Neuron (in vitro differentiated cells): ENCODE results near the gene HABP4.
A peak's percentile ranks its signal among the peaks of the same experiment; 100 is the strongest.

Experiments
- H2AFZ ChIP-seq: one replicate; pipeline ENCODE4 v1.6.1; 2013; ENCODE audit warnings: low read depth, mild to moderate bottlenecking, inconsistent platforms, low read length, moderate library complexity
- H3K27me3 ChIP-seq: one replicate; pipeline ENCODE4 v1.6.1; 2013; ENCODE audit warnings: low read length; ENCODE audit not compliant: insufficient read depth
- H3K36me3 ChIP-seq: one replicate; pipeline ENCODE4 v1.6.1; 2013; ENCODE audit warnings: low read length; ENCODE audit not compliant: insufficient read depth
- H3K4me1 ChIP-seq: one replicate; pipeline ENCODE4 v1.6.1; 2013; ENCODE audit warnings: low read length; ENCODE audit not compliant: insufficient read depth
- H3K4me3 ChIP-seq: 2 replicates; pipeline ENCODE4 v1.5.1; 2013; ENCODE audit warnings: mild to moderate bottlenecking, low read length, moderate library complexity
- H3K9me3 ChIP-seq: one replicate; pipeline ENCODE4 v1.6.1; 2013; ENCODE audit warnings: low read length

Gene HABP4

DNA sequence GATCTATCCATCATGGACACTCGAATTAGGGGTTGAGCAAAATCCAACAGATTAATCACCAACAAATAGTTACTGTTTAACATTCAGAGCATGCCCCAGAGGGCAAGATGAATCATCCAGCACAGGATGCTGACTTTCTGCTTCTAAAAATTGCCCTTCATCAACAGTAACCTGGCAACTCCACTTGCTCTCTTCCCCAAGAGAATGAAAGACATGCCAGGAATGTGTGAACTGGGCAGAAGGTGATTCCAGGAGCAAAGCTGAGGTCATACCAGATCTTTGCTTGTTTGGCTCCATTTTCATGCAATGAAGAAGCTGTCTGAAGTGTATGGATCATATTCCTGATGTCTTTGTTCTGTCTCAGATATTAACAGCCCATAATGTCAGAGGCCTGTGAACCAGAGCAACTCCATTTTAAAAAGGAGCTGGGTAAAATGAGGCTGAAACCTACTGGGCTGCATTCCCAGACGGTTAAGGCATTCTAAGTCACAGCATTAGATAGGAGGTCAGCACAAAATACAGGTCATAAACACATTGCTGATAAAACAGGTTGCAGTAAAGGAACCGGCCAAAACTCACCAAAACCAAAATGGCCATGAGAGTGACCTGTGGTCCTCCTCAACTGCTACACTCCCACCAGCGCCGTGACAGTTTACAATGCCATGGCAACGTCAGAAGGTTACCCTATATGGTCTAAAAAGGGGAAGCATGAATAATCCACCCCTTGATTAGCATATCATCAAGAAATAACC, 29.3 kb upstream of the HABP4 start:
- Histone ChIP-seq H3K36me3 (no peaks in the 10 kb centered on the region), H3K4me1 (peaks cover 23% of the 10 kb centered on the region), H2AFZ (peak overlapping the region; percentile 44), H3K4me3 (peak overlapping the region; percentile 79), H3K9me3 (no peaks in the 10 kb centered on the region), H3K27me3 (no peaks in the 10 kb centered on the region)

DNA sequence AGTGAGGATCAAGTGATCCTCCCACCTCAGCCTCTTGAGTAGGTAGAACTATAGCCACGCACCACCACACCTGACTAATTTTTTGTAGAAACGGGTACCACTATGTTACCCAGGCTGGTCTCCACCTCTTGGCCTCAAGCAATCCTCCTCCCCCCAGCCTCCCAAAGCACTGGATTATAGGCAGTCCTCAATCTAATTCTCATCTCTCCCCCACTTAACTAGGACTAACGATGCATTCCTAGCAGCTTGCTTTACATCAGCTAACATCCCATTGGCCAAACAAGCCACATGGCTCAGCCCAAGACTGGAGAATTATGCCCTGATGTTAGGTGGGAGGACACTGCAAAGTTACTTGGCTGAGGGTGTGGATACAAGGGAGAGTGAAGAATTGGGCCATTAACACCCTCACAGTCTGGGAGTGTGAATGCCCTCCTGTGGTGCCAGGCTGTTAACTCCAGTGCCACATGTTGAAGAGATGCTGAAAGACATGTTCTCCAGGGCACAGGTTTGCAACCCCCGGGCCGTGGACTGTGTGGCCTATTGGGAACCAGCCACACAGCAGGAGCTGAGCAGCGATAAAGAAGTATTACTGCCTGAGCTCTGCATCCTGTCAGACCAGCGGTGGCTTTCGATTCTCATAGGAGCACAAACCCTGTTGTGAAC, 26.5 kb upstream of the HABP4 start:
- Histone ChIP-seq H3K4me3 (no peak overlapping the region), H3K27me3 (no peaks in the 10 kb centered on the region), H2AFZ (no peak overlapping the region), H3K4me1 (peaks cover 23% of the 10 kb centered on the region), H3K36me3 (no peaks in the 10 kb centered on the region), H3K9me3 (no peaks in the 10 kb centered on the region)

GRCh38 chr9:96423985-96424336, 26.0 kb upstream of the HABP4 start:
- no peaks in the 10 kb centered on the region for H3K27me3 ChIP-seq
- no peaks in the 10 kb centered on the region for H3K36me3 ChIP-seq
- H3K4me1 ChIP-seq: peaks cover 23% of the 10 kb centered on the region
- no peaks in the 10 kb centered on the region for H3K9me3 ChIP-seq
- no peak overlapping the region for H3K4me3 ChIP-seq
- no peak overlapping the region for H2AFZ ChIP-seq

- H3K36me3 ChIP-seq: no peaks in the 10 kb centered on the region
- peaks cover 17% of the 10 kb centered on the region for H3K4me1 ChIP-seq
- H3K27me3 ChIP-seq: no peaks in the 10 kb centered on the region
- H2AFZ ChIP-seq: no peak overlapping the region
- H3K4me3 ChIP-seq: no peak overlapping the region
- H3K9me3 ChIP-seq: no peaks in the 10 kb centered on the region
Measured at GRCh38 chr9:96425500-96426169, 24.3 kb upstream of the HABP4 start.

DNA sequence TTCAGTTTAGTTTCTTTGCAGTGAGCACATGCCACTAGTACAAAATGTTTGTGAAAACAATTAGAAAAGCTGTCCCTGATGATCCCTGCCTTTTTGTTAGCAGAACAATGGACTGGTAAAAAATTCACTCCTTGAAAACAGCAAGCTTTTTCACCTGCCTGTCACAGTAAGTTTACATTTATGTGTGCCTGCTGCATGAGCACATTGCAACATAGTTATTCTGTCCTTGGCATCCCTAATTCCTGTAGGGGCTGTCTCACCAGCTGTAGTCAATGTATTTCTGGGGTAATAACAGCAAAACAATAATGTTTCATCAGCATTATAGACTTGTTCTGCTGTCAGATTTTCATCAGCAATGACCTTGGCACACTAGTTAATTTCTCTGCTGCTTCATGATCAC, 20.2 kb upstream of the HABP4 start:
- no peaks in the 10 kb centered on the region for H3K36me3 ChIP-seq
- H3K4me3 ChIP-seq: no peak overlapping the region
- H2AFZ ChIP-seq: no peak overlapping the region
- H3K9me3 ChIP-seq: no peaks in the 10 kb centered on the region
- no peaks in the 10 kb centered on the region for H3K27me3 ChIP-seq
- peaks cover 4% of the 10 kb centered on the region for H3K4me1 ChIP-seq

GRCh38 chr9:96430377-96430776, 19.6 kb upstream of the HABP4 start:
- H3K36me3 ChIP-seq: no peaks in the 10 kb centered on the region
- H3K4me3 ChIP-seq: no peak overlapping the region
- no peak overlapping the region for H2AFZ ChIP-seq
- no peaks in the 10 kb centered on the region for H3K27me3 ChIP-seq
- peaks cover 4% of the 10 kb centered on the region for H3K4me1 ChIP-seq
- no peaks in the 10 kb centered on the region for H3K9me3 ChIP-seq

- no peaks in the 10 kb centered on the region for H3K27me3 ChIP-seq
- no peaks in the 10 kb centered on the region for H3K4me1 ChIP-seq
- no peak overlapping the region for H2AFZ ChIP-seq
- no peak overlapping the region for H3K4me3 ChIP-seq
- no peaks in the 10 kb centered on the region for H3K36me3 ChIP-seq
- no peaks in the 10 kb centered on the region for H3K9me3 ChIP-seq
Measured at GRCh38 chr9:96435345-96435744, 14.6 kb upstream of the HABP4 start.

GRCh38 chr9:96436063-96436455, 13.9 kb upstream of the HABP4 start:
- Histone ChIP-seq H3K4me3 (no peak overlapping the region), H3K4me1 (no peaks in the 10 kb centered on the region), H2AFZ (no peak overlapping the region), H3K9me3 (no peaks in the 10 kb centered on the region), H3K36me3 (no peaks in the 10 kb centered on the region), H3K27me3 (no peaks in the 10 kb centered on the region)

GRCh38 chr9:96436456-96437126, 13.4 kb upstream of the HABP4 start:
- H3K27me3 ChIP-seq: no peaks in the 10 kb centered on the region
- H3K4me3 ChIP-seq: no peak overlapping the region
- no peak overlapping the region for H2AFZ ChIP-seq
- H3K4me1 ChIP-seq: no peaks in the 10 kb centered on the region
- no peaks in the 10 kb centered on the region for H3K9me3 ChIP-seq
- no peaks in the 10 kb centered on the region for H3K36me3 ChIP-seq

DNA sequence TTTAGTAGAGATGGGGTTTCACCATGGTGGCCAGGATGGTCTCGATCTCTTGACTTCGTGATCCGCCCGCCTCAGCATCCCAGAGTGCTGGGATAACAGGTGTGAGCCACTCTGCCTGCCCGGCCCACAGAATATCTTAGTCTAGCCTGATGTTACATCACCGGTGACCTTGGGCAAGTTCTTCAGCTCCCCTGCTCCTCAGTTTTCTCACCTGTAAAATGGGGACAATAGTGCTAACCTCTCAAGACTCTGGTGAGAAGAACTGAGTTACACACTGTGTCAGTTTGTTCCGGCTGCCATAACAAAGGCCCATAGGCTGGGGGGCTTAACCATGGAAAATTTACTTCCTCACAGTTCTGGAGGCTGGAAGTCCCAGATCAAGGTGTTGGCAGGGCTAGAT, 12.5 kb upstream of the HABP4 start:
- no peak overlapping the region for H3K4me3 ChIP-seq
- H3K27me3 ChIP-seq: no peaks in the 10 kb centered on the region
- H3K36me3 ChIP-seq: no peaks in the 10 kb centered on the region
- no peak overlapping the region for H2AFZ ChIP-seq
- H3K9me3 ChIP-seq: no peaks in the 10 kb centered on the region
- no peaks in the 10 kb centered on the region for H3K4me1 ChIP-seq

- Histone ChIP-seq H3K4me1 (no peaks in the 10 kb centered on the region), H3K27me3 (no peaks in the 10 kb centered on the region), H3K9me3 (no peaks in the 10 kb centered on the region), H2AFZ (no peak overlapping the region), H3K36me3 (no peaks in the 10 kb centered on the region), H3K4me3 (no peak overlapping the region)
Measured at GRCh38 chr9:96440671-96441199, 9.2 kb upstream of the HABP4 start.

DNA sequence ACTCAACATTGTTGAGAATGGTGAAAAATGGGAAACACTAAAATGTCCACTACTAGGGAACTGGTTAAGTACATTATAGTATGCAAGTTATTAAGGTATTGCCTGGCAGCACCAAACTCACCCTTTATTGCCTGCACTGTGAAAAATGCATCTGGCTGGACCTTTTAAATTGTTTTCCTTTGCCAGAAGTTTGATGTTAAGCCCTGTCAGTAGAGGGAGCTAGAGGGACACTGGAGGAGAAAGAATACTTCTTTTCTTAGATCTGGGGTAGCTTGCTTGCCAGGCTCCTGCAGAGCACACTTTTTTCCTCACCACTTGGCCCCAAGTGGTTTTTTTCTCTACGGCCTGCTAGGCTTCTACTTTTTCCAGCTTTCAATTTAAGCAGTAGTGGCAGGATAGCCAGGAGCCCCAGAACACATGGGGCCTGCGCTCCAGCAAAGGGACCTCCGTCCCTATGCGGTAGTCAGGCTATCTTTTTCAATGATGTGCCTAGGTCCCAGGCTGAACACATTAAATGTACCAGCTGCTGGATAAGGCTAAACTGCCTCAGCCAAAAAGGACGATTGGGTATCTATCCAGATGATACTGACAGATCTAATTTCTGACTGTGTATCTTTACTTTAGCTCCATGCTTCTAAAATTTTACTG, 8.0 kb upstream of the HABP4 start:
- Histone ChIP-seq H3K4me3 (no peak overlapping the region), H3K27me3 (no peaks in the 10 kb centered on the region), H3K4me1 (no peaks in the 10 kb centered on the region), H3K9me3 (no peaks in the 10 kb centered on the region), H3K36me3 (no peaks in the 10 kb centered on the region), H2AFZ (no peak overlapping the region)
